MG63 (cell line): Measurements from ENCODE around the gene SDK1. TPM values are rescaled to one million over a fixed set of nuclear protein-coding genes. Genes with fewer than 3 reads are reported as not detected.

Source experiments
- DNase-seq: peaks from one replicate; pipeline ENCODE4 v3.0.0-alpha.2; 2020
- H3K27me3 ChIP-seq: fragments of 250-450 bp; sonication (Bioruptor Pico); 2 replicates; pipeline ENCODE4 v1.5.1; 2020; ENCODE audit warnings: mild to moderate bottlenecking, moderate library complexity
- H3K36me3 ChIP-seq: fragments of 250-450 bp; sonication (Bioruptor Pico); 2 replicates; pipeline ENCODE4 v1.5.1; 2020; ENCODE audit warnings: mild to moderate bottlenecking, moderate library complexity
- H3K4me3 ChIP-seq: fragments of 250-450 bp; sonication (Bioruptor Pico); 2 replicates; pipeline ENCODE4 v1.5.1; 2020; ENCODE audit warnings: mild to moderate bottlenecking, moderate library complexity
- H3K9me3 ChIP-seq: fragments of 250-450 bp; sonication (Bioruptor Pico); 2 replicates; pipeline ENCODE4 v1.5.1; 2020; ENCODE audit warnings: mild to moderate bottlenecking, moderate library complexity
- total RNA-seq: library from RNA; depleted of rRNA; stranded (reverse); fragments of >200 nt; shearing (Covaris generic); gene quantifications from 2 replicates; pipeline ENCODE4 v1.2.3, GENCODE V29; 2014; ENCODE audit warnings: low replicate concordance

SDK1 gene
- total RNA-seq, 1 experiment from 2014 or later = 1.1 TPM

DNA sequence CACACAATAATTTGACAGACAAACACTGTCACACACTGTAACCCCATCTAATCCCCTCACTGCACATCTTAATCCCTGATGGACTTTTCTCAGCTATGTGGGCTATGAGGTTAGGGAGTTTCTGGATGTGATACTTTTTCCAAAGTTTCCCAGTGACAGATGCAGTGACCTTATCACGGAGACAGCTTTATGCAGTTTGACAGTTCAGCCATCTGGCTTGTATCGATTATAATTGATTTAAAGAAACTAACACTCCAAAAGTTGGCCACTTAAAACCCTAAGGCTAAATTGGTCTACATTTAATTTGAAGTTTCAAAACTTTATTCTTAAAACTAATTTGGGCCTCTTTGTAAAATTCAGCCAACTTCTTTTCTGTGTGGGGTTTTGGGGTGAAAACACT, 196.7 kb downstream of the SDK1 start:
- H3K27me3 ChIP-seq = no peaks in the 10 kb centered on the region
- H3K9me3 ChIP-seq = no peaks in the 10 kb centered on the region; the same call in 1 of the 2 replicates
- DNase-seq = no peak
- H3K36me3 ChIP-seq = no peaks in the 10 kb centered on the region
- no peak overlapping the region for H3K4me3 ChIP-seq

DNA sequence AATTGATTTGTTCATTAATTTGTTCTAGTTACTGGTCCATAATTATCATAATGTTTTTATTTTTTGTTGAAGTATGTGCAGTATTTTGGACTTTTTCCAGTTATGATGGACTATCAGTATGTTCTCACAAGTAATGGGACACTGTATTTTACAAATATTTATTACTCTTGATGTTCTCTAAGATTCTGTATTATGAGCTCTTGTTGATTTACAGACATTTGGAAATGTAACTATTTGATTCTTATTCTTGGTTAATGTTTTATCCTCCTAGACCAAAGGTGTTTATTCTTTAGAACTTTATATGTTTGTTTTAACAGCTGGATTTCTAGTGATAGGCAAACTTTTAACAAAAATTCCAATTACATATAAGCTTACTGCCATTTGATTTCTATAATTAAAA, 200.6 kb downstream of the SDK1 start:
- DNase-seq = no peak
- no peak overlapping the region for H3K4me3 ChIP-seq
- no peaks in the 10 kb centered on the region for H3K36me3 ChIP-seq
- H3K27me3 ChIP-seq = no peaks in the 10 kb centered on the region
- H3K9me3 ChIP-seq = no peaks in the 10 kb centered on the region; the same call in 1 of the 2 replicates

DNA sequence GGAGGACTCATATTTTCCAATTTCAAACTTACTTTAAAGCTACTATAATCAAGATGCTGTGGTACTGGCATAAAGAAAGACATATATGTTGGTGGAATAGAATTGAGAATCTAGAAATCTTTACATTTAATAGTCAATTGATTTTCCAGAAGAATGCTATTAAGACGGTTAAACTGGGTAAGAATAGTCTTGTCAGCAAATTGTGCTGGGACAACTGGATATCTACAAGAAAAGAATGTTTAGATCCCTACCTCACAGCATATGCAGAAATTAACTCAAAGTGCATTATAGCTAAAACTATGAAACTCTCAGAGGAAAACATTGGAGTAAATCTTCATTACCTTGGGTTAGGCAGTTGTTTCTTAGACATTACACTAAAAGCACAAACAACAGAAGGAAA, 203.3 kb downstream of the SDK1 start:
- Histone ChIP-seq H3K27me3 (no peaks in the 10 kb centered on the region), H3K36me3 (no peaks in the 10 kb centered on the region), H3K4me3 (no peak overlapping the region), H3K9me3 (no peaks in the 10 kb centered on the region; the same call in 1 of the 2 replicates)
- no peak for DNase-seq

GRCh38 chr7:3510101-3511020, 209.3 kb downstream of the SDK1 start:
- H3K9me3 ChIP-seq = no peaks in the 10 kb centered on the region; the same call in 1 of the 2 replicates
- no peaks in the 10 kb centered on the region for H3K36me3 ChIP-seq
- no peaks in the 10 kb centered on the region for H3K27me3 ChIP-seq
- no peak for DNase-seq
- H3K4me3 ChIP-seq = no peak overlapping the region

DNA sequence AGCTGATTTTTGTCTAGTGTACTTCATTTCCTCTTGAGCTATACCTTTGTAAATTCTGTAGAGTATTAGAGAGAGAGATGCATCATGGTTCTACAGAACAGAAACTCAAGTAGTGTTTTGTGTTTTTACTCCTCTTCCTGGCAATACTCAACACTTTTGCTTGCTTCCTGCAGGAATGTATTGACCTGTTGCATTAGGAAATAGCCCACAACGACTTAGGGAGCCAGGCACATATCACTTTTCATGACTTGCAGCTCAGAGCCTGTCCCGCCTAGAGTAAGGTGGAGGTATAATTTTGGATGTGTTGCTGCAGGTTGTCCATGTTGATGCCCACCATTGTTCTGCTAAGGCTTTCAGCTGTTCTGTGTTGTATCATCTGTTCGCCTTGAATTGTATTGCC, 216.3 kb downstream of the SDK1 start:
- H3K36me3 ChIP-seq = no peaks in the 10 kb centered on the region
- H3K4me3 ChIP-seq = no peak overlapping the region
- no peak for DNase-seq
- H3K9me3 ChIP-seq = no peaks in the 10 kb centered on the region; the same call in 1 of the 2 replicates
- no peaks in the 10 kb centered on the region for H3K27me3 ChIP-seq

- H3K27me3 ChIP-seq = no peaks in the 10 kb centered on the region
- H3K36me3 ChIP-seq = no peaks in the 10 kb centered on the region
- H3K4me3 ChIP-seq = no peak overlapping the region
- H3K9me3 ChIP-seq = no peaks in the 10 kb centered on the region
- DNase-seq = no peak
These were observed 217.5 kb downstream of the SDK1 start for GRCh38 chr7:3518546-3518945.

GRCh38 chr7:3520206-3520605, 219.2 kb downstream of the SDK1 start:
- no peaks in the 10 kb centered on the region for H3K36me3 ChIP-seq
- DNase-seq = no peak
- no peak overlapping the region for H3K4me3 ChIP-seq
- no peaks in the 10 kb centered on the region for H3K27me3 ChIP-seq
- H3K9me3 ChIP-seq = no peaks in the 10 kb centered on the region

DNA sequence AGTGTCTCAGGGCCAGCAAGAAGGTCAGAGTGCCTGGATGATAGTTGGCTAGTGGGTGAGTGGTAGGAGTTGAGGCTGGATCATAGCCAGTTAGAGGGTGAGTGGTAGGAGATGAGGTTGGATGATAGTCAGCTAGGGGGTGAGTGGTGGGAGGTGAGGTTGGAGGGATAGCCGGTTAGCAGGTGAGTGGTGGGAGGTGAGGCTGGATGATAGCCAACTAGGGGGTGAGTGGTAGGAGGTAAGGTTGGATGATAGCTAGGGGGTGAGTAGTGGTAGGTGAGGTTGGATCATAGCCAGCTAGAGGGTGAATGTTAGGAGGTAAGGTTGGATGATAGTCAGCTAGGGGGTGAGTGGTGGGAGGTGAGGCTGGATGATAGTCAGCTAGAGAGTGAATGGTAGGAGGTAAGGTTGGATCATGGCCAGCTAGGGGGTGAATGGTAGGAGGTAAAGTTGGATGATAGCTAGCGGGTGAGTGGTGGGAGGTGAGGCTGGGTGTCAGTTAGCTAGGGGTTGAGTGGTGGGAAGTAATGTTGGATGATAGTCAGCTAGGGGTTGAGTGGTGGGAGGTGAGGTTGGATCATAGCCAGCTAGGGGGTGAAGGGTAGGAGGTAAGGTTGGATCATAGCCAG, 226.6 kb downstream of the SDK1 start:
- Histone ChIP-seq H3K9me3 (no peaks in the 10 kb centered on the region), H3K36me3 (no peaks in the 10 kb centered on the region), H3K4me3 (no peak overlapping the region), H3K27me3 (no peaks in the 10 kb centered on the region)
- DNase-seq = no peak

DNA sequence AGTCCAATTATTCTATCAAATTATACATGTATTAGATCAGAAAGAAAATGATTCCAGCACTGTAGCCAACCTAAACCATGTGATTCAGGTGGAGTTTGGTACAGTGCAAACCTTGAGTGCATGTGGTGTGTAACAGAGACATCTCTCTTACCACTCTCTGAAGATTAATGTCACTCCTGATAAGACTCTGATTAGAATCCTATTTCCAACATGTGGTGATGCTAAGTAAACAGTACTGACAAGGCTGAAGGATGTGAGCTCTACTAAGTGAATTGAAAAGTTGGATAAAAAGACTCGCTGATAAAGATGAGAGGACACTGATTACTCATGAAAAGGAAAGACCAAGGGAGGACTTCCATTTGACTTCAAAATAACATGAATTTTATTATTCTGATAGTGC, 232.0 kb downstream of the SDK1 start:
- DNase-seq = no peak
- H3K9me3 ChIP-seq = no peaks in the 10 kb centered on the region
- H3K27me3 ChIP-seq = no peaks in the 10 kb centered on the region
- H3K4me3 ChIP-seq = no peak overlapping the region
- H3K36me3 ChIP-seq = no peaks in the 10 kb centered on the region

DNA sequence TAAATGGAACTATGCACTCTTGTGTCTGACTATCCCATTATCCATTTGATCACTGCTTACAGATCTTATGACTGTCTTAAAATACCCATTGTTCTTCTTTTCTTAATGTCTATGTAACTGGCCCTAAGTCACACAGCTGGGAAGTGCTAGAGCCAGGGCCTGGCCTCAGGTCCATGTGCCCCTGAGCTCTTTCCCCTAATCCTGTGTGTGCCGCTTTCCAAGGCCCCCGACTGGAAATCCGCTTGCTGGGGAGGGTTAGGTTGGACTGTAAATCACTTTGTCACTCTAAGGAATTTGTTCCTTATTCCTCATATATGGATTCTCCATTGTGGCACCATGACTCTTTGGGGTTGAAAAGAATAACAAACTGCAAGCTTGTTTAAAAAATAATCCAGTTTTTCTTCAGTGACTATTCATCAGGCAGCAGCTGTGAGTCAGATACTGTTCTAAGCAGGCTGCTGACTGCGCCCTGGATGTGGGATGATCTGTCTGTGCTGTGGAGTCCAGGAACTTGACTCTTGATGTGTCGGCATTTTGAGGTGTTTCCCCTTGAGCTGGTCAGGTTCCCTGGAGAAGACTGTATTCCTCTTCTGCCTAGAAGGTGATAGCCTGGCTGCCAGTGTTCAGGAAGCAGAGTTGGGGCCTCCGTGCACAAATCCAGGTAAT, 236.3 kb downstream of the SDK1 start:
- no peaks in the 10 kb centered on the region for H3K9me3 ChIP-seq
- no peaks in the 10 kb centered on the region for H3K36me3 ChIP-seq
- DNase-seq = peak; percentile 1
- H3K27me3 ChIP-seq = no peaks in the 10 kb centered on the region
- H3K4me3 ChIP-seq = no peak overlapping the region

DNA sequence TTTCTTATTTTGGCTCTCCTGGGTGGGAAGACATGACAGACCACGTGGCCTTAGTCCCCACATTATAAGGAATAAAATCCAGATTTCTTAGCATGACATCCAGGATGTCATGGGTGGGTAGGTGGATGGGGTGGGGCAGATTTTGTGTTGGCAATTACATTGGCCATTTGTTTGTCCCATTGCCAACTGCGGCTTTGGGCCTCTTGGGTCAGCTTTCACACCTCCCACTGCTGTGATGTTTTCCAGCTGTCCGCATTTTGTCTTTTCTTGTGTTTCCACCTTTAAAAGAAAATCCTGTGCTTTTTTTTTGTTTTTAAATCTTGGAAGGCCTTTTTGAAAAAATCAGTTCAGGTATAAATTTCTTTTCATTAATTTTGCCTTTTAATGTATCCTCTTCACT, 237.0 kb downstream of the SDK1 start:
- H3K27me3 ChIP-seq = no peaks in the 10 kb centered on the region
- no peak for DNase-seq
- no peak overlapping the region for H3K4me3 ChIP-seq
- H3K9me3 ChIP-seq = no peaks in the 10 kb centered on the region
- no peaks in the 10 kb centered on the region for H3K36me3 ChIP-seq

- DNase-seq = no peak
- Histone ChIP-seq H3K27me3 (no peaks in the 10 kb centered on the region), H3K4me3 (no peak overlapping the region), H3K36me3 (no peaks in the 10 kb centered on the region), H3K9me3 (no peaks in the 10 kb centered on the region)
These were observed 239.6 kb downstream of the SDK1 start for GRCh38 chr7:3540456-3541220.

- Histone ChIP-seq H3K36me3 (no peaks in the 10 kb centered on the region), H3K9me3 (no peaks in the 10 kb centered on the region), H3K27me3 (no peaks in the 10 kb centered on the region), H3K4me3 (no peak overlapping the region)
- DNase-seq = no peak
These were observed 243.2 kb downstream of the SDK1 start for GRCh38 chr7:3544202-3544601.

DNA sequence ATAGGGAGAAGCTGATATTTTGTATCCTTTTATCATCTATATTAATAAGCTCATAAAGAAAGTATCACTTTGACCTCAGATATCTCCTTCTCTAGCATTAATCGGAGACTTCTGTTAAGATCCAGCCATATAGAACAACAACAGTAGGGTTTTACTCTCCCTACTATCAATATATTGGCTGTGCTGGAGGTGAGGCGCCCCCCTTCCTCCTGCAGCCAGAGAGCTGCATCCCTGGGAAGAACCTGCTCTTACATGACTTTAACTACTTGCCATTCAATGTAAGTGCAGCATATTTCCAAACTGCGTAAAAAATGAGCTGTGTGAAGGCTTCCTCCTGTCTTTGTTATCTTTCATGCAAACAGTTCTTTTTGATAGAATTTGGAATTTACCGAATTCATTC, 247.8 kb downstream of the SDK1 start:
- Histone ChIP-seq H3K9me3 (no peaks in the 10 kb centered on the region), H3K36me3 (no peaks in the 10 kb centered on the region), H3K27me3 (no peaks in the 10 kb centered on the region), H3K4me3 (no peak overlapping the region)
- DNase-seq = no peak

DNA sequence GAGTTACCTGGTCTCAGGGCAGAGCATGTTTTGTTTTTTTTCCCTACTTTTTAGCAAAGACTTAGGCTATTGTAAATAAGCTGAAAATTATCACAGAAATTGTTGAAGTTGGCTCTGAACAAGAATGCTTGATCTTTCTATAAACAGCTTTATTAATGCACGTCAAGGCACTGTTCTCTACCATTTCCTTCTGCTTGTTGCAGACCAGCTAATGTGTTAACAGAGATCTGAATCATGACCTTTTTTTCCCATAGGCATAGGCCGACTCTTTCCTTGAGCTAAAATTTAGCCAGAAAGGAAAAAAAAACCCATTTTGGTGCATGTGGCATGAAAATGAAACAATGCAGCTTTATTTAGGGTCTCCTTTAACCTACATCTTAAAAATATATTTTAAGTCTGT, 248.5 kb downstream of the SDK1 start:
- no peak for DNase-seq
- Histone ChIP-seq H3K36me3 (no peaks in the 10 kb centered on the region), H3K9me3 (no peaks in the 10 kb centered on the region), H3K4me3 (no peak overlapping the region), H3K27me3 (no peaks in the 10 kb centered on the region)

DNA sequence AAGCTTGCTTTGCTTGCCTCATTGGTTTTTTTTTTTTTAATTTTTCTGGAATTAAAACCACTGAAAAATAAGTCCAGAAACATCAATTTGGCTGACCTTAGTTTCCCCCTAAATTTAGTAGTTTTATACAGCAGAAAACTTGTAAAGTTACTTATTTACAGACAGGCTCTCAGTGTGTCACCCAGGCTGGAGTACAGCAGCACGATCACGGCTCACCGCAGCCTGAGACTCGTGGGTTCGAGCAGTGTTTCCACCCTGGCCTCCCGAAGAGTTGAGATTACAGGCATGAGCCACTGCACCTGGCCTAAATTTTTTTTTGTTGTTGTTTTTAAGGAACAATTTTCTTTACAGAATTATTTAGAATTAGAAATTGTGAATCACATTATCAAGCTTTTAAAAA, 250.5 kb downstream of the SDK1 start:
- no peak for DNase-seq
- Histone ChIP-seq H3K4me3 (no peak overlapping the region), H3K9me3 (no peaks in the 10 kb centered on the region; the same call in 1 of the 2 replicates), H3K36me3 (no peaks in the 10 kb centered on the region), H3K27me3 (no peaks in the 10 kb centered on the region)

GRCh38 chr7:3552499-3552898, 251.4 kb downstream of the SDK1 start:
- H3K27me3 ChIP-seq = no peaks in the 10 kb centered on the region
- H3K36me3 ChIP-seq = no peaks in the 10 kb centered on the region
- H3K4me3 ChIP-seq = no peak overlapping the region
- DNase-seq = no peak
- H3K9me3 ChIP-seq = no peaks in the 10 kb centered on the region; the same call in 1 of the 2 replicates
